DMS114 treated with DMSO at 0.1 percent for 48 hours (cell line): Measurements from ENCODE around the gene SLC30A4.
"Not testable (repeated sequence)": the region's sequence is repeated elsewhere in the genome, so short reads cannot be mapped to it uniquely, and the experiment has no call there.

Experiments used
- DNase-seq: peaks from one replicate; lab custom pipeline; 2025; ENCODE audit not compliant: unreplicated experiment; lab: John Stamatoyannopoulos, UW

SLC30A4 gene, protein sequence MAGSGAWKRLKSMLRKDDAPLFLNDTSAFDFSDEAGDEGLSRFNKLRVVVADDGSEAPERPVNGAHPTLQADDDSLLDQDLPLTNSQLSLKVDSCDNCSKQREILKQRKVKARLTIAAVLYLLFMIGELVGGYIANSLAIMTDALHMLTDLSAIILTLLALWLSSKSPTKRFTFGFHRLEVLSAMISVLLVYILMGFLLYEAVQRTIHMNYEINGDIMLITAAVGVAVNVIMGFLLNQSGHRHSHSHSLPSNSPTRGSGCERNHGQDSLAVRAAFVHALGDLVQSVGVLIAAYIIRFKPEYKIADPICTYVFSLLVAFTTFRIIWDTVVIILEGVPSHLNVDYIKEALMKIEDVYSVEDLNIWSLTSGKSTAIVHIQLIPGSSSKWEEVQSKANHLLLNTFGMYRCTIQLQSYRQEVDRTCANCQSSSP

GRCh38 chr15:45522328-45523165 lies at the start of gene SLC30A4:
SLC30A4 (minus strand) TSS chr15:45522755; CDS start chr15:45522354, 401 bp downstream.
- DNase-seq, result peak; percentile 40

- DNase-seq, result no peak
Measured at GRCh38 chr15:45555934-45556608, 33.5 kb upstream of the SLC30A4 start.

- DNase-seq, result no peak
Measured at GRCh38 chr15:45551676-45552075, 29.1 kb upstream of the SLC30A4 start.

DNA sequence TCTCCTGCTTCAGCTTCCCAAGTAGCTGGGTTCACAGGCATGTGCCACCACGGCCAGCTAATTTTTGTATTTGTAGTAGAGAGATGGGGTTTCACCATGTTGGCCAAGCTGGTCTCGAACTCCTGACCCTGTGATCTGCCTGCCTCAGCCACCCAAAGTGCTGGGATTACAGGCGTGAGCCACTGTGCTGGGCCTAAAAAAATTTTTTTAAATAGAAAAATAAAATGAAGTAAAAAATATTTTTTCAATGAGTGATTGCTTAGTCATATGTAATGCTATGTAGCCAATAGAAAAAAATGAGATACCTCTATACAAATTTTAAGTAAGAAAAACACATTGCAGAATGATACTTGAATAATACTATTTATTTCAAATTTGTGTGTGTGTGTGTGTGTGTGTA lies 27.9 kb upstream of the SLC30A4 start:
- DNase-seq, result no peak

DNA sequence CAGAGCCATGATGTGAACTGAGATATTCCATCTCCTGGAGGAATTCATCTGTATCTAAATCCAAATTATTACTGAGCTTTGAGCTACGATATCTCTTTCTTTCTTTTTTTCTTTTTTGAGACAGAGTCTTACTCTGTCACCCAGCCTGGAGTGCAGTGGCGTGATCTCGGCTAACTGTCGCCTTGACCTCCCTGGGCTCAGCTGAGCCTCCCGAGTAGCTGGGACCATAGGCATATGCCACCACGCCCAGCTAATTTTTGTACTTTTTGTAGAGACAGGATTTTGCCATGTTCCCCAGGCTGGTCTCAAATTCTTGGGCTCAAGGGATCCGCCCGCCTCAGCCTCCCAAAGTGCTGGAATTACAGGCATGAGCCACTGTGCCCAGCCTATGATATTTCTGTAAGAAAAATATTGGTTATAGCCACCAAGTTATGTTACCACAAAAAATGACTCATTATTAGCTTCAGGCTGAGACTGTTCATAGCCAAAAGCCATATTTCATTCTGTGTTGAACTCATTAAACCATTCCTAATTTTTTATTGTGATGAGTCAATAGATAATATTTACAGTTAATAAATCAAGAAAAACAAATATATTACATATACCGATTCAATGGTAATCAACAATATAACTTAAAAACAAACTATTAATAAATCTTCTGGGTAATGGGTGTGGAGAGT lies 27.1 kb upstream of the SLC30A4 start:
- no peak for DNase-seq

DNA sequence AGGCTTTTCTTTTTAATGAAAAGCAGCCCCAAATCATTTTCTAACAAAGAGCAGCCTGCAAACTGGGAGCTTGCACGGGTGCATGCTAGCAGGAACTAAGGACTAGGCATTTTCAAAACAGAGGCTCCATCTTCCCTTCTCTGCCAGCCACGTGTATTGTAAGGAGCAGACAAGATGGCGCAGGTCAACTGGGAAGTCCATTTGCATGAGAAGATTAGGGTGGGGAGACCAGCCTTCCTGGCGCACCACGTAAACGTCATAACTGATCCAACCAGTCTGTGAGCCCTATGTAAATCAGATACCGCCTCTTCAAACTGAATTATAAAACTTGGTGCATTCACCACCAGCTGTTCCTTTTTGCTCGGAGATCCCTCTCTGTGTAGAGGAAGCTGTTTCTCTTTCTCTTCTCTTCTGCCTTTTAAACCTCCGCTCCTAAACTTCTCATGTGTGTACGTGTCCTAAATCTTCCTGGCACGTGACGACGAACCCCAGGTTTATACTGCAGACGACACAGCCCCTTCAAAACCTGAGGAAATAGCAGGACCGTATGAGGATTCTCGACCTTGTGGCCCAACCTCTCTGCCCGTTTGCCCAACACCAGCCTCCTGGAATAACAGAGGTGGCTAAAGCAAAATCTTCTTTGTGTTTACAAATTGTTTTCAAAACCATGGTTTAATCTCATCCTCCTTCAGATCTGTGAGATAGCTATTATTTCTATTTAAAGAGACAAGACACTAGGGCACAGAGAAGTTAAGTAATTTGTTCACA lies 26.4 kb upstream of the SLC30A4 start:
- DNase-seq, result no peak

DNA sequence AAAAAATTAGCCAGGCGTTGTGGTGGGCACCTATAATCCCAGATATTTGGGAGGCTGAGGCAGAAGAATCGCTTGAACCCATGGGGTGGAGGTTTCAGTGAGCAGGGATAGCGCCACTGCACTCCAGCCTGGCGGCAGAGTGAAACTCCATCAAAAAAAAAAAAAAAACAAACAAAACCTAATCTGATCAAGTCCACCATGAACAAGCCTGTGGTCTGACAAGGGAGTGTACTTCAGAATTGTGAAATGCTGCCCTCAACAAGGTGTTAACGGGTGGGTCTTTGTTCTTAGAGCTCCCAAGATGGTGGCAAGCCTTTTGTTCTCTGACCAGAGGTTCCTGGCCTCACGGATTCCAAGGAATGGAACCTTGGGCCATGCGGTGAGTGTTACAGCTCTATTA lies 24.2 kb upstream of the SLC30A4 start:
- no peak for DNase-seq

- DNase-seq, result no peak
Measured at GRCh38 chr15:45544266-45545023, 21.9 kb upstream of the SLC30A4 start.

GRCh38 chr15:45543051-45543450 lies 20.5 kb upstream of the SLC30A4 start:
- no peak for DNase-seq

DNA sequence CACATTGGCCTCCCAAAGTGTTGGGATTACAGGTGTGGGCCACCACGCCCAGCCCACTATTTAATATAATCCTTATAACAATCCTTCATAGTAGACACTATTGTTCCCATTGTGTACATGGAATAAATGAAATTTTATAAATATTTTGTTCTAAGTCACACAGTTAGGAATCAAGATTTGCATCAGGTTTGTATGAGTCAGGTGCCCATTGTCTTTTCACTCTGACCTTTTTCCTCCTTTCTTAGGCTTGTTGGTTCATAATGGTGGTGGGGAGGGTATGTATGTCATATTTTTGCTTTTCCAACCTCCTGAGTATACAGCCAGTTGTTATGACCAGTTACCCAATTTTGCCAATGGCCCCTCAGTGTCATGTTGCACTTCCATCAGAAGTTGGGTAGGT lies 18.0 kb upstream of the SLC30A4 start:
- no peak for DNase-seq

DNA sequence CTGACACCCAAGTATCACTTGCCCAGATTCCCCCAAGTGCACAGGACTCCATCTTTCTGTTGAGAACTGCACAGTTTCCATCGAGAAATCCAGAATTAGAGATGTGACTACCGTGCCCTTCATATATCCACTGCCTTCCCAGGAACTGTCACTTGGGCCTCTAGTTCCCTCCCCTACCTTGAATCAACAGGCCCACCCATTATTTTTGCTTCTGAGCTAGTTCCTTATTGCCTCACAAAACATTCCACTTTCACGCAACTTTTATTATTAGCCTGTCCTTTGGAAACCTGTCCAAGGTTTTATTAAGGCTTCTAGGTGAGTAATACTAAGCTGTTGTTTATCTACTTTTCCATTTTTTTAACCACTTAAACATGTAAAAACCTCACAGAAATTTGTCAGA lies 17.1 kb upstream of the SLC30A4 start:
- no peak for DNase-seq

DNA sequence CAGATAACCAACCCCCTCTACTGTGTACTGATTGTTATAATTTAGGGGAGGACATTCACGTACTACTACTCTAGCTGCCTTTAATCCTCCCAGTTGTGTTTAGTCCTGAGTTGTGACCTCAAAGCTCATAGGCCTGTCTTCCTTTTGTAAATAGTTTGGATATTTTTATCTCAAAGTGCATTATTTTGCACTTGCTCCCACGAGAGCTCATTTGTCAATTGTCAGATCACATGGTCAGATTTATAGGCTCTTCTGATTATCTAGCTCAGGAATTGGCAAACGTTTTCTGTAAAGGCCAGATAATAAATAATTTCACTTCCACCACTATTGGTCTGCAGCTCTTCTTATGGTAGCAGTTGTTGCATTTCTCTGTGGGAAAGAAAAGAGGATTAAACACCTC lies 14.4 kb upstream of the SLC30A4 start:
- no peak for DNase-seq

DNA sequence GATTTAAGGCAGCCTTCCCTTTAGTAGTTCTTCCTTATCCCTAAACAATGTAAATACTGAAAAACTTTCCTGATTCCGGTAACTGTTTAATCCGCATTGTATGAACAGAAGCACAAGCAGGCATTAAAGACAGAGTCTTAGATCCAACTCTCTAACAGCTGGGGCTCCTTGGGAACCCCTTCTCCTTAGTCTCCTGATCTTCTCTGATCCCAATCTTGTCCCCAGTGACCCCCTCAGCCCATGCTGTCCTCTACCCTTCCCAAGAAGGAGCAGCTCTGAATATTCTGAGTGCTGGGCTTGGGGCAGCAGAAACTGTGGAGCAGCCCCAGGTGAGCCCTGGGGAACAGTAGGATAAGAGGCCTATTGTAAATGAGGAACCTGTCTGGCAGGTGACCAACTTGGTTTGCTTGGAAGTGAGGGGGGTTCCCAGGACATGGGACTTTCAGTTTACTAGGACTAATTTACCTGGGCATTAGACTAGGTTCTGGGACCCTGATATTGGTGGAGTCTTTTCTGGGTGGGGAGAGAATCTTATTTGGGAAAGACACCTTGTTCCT lies 13.0 kb upstream of the SLC30A4 start:
- no peak for DNase-seq

- no peak for DNase-seq
Measured at GRCh38 chr15:45534821-45535220, 12.3 kb upstream of the SLC30A4 start.

- not testable (repeated sequence) for DNase-seq
Measured at GRCh38 chr15:45532892-45533291, 10.3 kb upstream of the SLC30A4 start.

DNA sequence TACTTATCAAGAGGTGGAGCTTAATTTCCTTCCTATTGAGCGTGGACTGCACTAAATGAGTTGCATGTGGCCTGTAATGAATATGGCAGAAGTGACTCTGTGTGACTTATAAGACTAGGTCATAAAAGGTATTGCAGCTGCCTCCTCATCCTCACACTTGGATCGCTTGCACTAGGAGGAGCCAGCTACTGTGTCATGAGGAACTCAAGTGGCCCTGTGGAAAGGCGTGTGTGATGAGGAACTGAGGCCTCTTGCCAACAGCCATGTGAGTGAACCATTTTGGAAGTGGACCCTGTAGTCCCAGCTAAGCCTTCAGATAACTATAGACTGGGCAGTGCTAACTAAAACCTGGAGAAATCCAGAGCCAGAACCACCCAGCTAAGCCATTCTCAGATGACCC lies 7.1 kb upstream of the SLC30A4 start:
- DNase-seq, result no peak

GRCh38 chr15:45527086-45527485 lies 4.5 kb upstream of the SLC30A4 start:
- no peak for DNase-seq

DNA sequence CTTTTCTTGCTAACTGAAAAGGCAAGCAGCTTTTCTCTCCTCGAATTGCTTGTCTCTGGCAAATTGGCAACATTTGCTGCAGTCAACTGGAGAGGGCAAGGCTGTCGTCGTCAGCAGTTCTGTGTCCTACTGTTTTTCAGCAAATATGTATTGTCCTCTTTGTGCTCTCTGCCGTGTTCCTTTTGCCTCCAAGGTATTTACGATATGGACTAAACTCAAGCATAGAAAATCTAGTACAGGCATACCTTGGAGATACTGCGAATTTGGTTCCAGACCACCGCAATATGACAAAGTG lies 558 bp upstream of the SLC30A4 start:
- DNase-seq, result peak; percentile 40

- no peak for DNase-seq
Measured at GRCh38 chr15:45521596-45522327, 793 bp downstream of the SLC30A4 start.
